ENCODE data around the gene EFHD2.
"Not testable (repeated sequence)": the region's sequence is repeated elsewhere in the genome, so short reads cannot be mapped to it uniquely, and the experiment has no call there.

Gene EFHD2

GRCh38 chr1:15427280-15427666 is 17.6 kb downstream of the EFHD2 start:
- H3K9ac ChIP-seq (ENCODE audit: low read depth, low read length) = no peak overlapping the region
- H3K27me3 ChIP-seq (ENCODE audit: control insufficient read depth, insufficient read depth, low read length) = no peaks in the 10 kb centered on the region
- no peaks in the 10 kb centered on the region for H3K9me3 ChIP-seq (replicated peaks; ENCODE audit: low read length)
- H3K4me1 ChIP-seq (ENCODE audit: control insufficient read depth, insufficient read depth, low read length) = peaks cover 29% of the 10 kb centered on the region
- peaks cover 23% of the 10 kb centered on the region for H3K36me3 ChIP-seq (ENCODE audit: insufficient read depth, low read length)
- H3K4me3 ChIP-seq (ENCODE audit: low read length) = no peak overlapping the region
- H3K4me2 ChIP-seq (ENCODE audit: low read length) = peak overlapping the region; percentile 36

- Histone ChIP-seq H3K4me1 (ENCODE audit: control insufficient read depth, insufficient read depth, low read length) (peaks cover 38% of the 10 kb centered on the region), H3K36me3 (ENCODE audit: insufficient read depth, low read length) (peaks cover 23% of the 10 kb centered on the region)
- H3K9me3 ChIP-seq (replicated peaks; ENCODE audit: low read length); H3K4me2 ChIP-seq (ENCODE audit: low read length); H3K9ac ChIP-seq (ENCODE audit: low read depth, low read length); H3K27me3 ChIP-seq (ENCODE audit: control insufficient read depth, insufficient read depth, low read length); H3K4me3 ChIP-seq (ENCODE audit: low read length): not testable (repeated sequence)
Observed at GRCh38 chr1:15428252-15428651, 18.6 kb downstream of the EFHD2 start.

- H3K9me3 ChIP-seq (replicated peaks; ENCODE audit: low read length) = no peaks in the 10 kb centered on the region
- H3K9ac ChIP-seq (ENCODE audit: low read depth, low read length) = no peak overlapping the region
- H3K4me1 ChIP-seq (ENCODE audit: control insufficient read depth, insufficient read depth, low read length) = peaks cover 42% of the 10 kb centered on the region
- H3K27me3 ChIP-seq (ENCODE audit: control insufficient read depth, insufficient read depth, low read length) = no peaks in the 10 kb centered on the region
- H3K4me2 ChIP-seq (ENCODE audit: low read length) = no peak overlapping the region
- peaks cover 23% of the 10 kb centered on the region for H3K36me3 ChIP-seq (ENCODE audit: insufficient read depth, low read length)
- H3K4me3 ChIP-seq (ENCODE audit: low read length) = no peak overlapping the region
Observed at GRCh38 chr1:15428815-15429435, 19.2 kb downstream of the EFHD2 start.

GRCh38 chr1:15429701-15430149 is 20.0 kb downstream of the EFHD2 start:
- no peak overlapping the region for H3K4me2 ChIP-seq (ENCODE audit: low read length)
- H3K4me3 ChIP-seq (ENCODE audit: low read length) = no peak overlapping the region
- H3K36me3 ChIP-seq (ENCODE audit: insufficient read depth, low read length) = peaks cover 20% of the 10 kb centered on the region

GRCh38 chr1:15430787-15431570 is 21.3 kb downstream of the EFHD2 start:
- H3K4me1 ChIP-seq (ENCODE audit: control insufficient read depth, insufficient read depth, low read length) = peaks cover 34% of the 10 kb centered on the region
- no peaks in the 10 kb centered on the region for H3K27me3 ChIP-seq (ENCODE audit: control insufficient read depth, insufficient read depth, low read length)
- no peak overlapping the region for H3K4me2 ChIP-seq (ENCODE audit: low read length)
- H3K9me3 ChIP-seq (replicated peaks; ENCODE audit: low read length) = no peaks in the 10 kb centered on the region
- H3K9ac ChIP-seq (ENCODE audit: low read depth, low read length) = no peak overlapping the region
- H3K36me3 ChIP-seq (ENCODE audit: insufficient read depth, low read length) = peaks cover 14% of the 10 kb centered on the region
- H3K4me3 ChIP-seq (ENCODE audit: low read length) = no peak overlapping the region

More at GRCh38 chr1:15429701-15430149, 20.0 kb downstream of the EFHD2 start:
- no peaks in the 10 kb centered on the region for H3K27me3 ChIP-seq (ENCODE audit: control insufficient read depth, insufficient read depth, low read length)
- H3K9me3 ChIP-seq (replicated peaks; ENCODE audit: low read length) = no peaks in the 10 kb centered on the region
- H3K4me1 ChIP-seq (ENCODE audit: control insufficient read depth, insufficient read depth, low read length) = peaks cover 42% of the 10 kb centered on the region
- no peak overlapping the region for H3K9ac ChIP-seq (ENCODE audit: low read depth, low read length)

- Histone ChIP-seq H3K4me2 (ENCODE audit: low read length) (no peak overlapping the region), H3K9me3 (replicated peaks; ENCODE audit: low read length) (no peaks in the 10 kb centered on the region), H3K27me3 (ENCODE audit: control insufficient read depth, insufficient read depth, low read length) (no peaks in the 10 kb centered on the region), H3K9ac (ENCODE audit: low read depth, low read length) (no peak overlapping the region), H3K4me3 (ENCODE audit: low read length) (no peak overlapping the region), H3K36me3 (ENCODE audit: insufficient read depth, low read length) (peaks cover 12% of the 10 kb centered on the region), H3K4me1 (ENCODE audit: control insufficient read depth, insufficient read depth, low read length) (peaks cover 28% of the 10 kb centered on the region)
Observed at GRCh38 chr1:15431571-15431948, 21.9 kb downstream of the EFHD2 start.

- H3K4me3 ChIP-seq (ENCODE audit: low read length) = no peak overlapping the region
- H3K9ac ChIP-seq (ENCODE audit: low read depth, low read length) = no peak overlapping the region
- no peaks in the 10 kb centered on the region for H3K9me3 ChIP-seq (replicated peaks; ENCODE audit: low read length)
- H3K27me3 ChIP-seq (ENCODE audit: control insufficient read depth, insufficient read depth, low read length) = no peaks in the 10 kb centered on the region
- H3K4me1 ChIP-seq (ENCODE audit: control insufficient read depth, insufficient read depth, low read length) = peaks cover 20% of the 10 kb centered on the region
- H3K4me2 ChIP-seq (ENCODE audit: low read length) = no peak overlapping the region
- peaks cover 8% of the 10 kb centered on the region for H3K36me3 ChIP-seq (ENCODE audit: insufficient read depth, low read length)
Observed at GRCh38 chr1:15432324-15432723, 22.6 kb downstream of the EFHD2 start.

- Histone ChIP-seq H3K4me1 (ENCODE audit: control insufficient read depth, insufficient read depth, low read length) (peaks cover 19% of the 10 kb centered on the region), H3K4me3 (ENCODE audit: low read length) (no peak overlapping the region), H3K36me3 (ENCODE audit: insufficient read depth, low read length) (peaks cover 6% of the 10 kb centered on the region), H3K9me3 (replicated peaks; ENCODE audit: low read length) (no peaks in the 10 kb centered on the region), H3K4me2 (ENCODE audit: low read length) (no peak overlapping the region), H3K27me3 (ENCODE audit: control insufficient read depth, insufficient read depth, low read length) (no peaks in the 10 kb centered on the region), H3K9ac (ENCODE audit: low read depth, low read length) (no peak overlapping the region)
Observed at GRCh38 chr1:15433471-15433870, 23.8 kb downstream of the EFHD2 start.

- H3K4me1 ChIP-seq (ENCODE audit: control insufficient read depth, insufficient read depth, low read length) = peaks cover 15% of the 10 kb centered on the region
- H3K9me3 ChIP-seq (replicated peaks; ENCODE audit: low read length); H3K4me2 ChIP-seq (ENCODE audit: low read length); H3K36me3 ChIP-seq (ENCODE audit: insufficient read depth, low read length); H3K9ac ChIP-seq (ENCODE audit: low read depth, low read length); H3K4me3 ChIP-seq (ENCODE audit: low read length); H3K27me3 ChIP-seq (ENCODE audit: control insufficient read depth, insufficient read depth, low read length): not testable (repeated sequence)
Observed at GRCh38 chr1:15434739-15435138, 25.1 kb downstream of the EFHD2 start.

GRCh38 chr1:15435239-15436077 is 25.8 kb downstream of the EFHD2 start:
- no peak overlapping the region for H3K4me2 ChIP-seq (ENCODE audit: low read length)
- peaks cover 4% of the 10 kb centered on the region for H3K36me3 ChIP-seq (ENCODE audit: insufficient read depth, low read length)
- H3K9me3 ChIP-seq (replicated peaks; ENCODE audit: low read length) = no peaks in the 10 kb centered on the region
- H3K9ac ChIP-seq (ENCODE audit: low read depth, low read length) = no peak overlapping the region
- H3K4me3 ChIP-seq (ENCODE audit: low read length) = no peak overlapping the region
- H3K4me1 ChIP-seq (ENCODE audit: control insufficient read depth, insufficient read depth, low read length) = peaks cover 13% of the 10 kb centered on the region
- no peaks in the 10 kb centered on the region for H3K27me3 ChIP-seq (ENCODE audit: control insufficient read depth, insufficient read depth, low read length)

- Histone ChIP-seq H3K4me2 (ENCODE audit: low read length) (no peak overlapping the region), H3K27me3 (ENCODE audit: control insufficient read depth, insufficient read depth, low read length) (peaks cover 3% of the 10 kb centered on the region), H3K4me3 (ENCODE audit: low read length) (no peak overlapping the region), H3K9ac (ENCODE audit: low read depth, low read length) (no peak overlapping the region), H3K9me3 (replicated peaks; ENCODE audit: low read length) (no peaks in the 10 kb centered on the region), H3K36me3 (ENCODE audit: insufficient read depth, low read length) (no peaks in the 10 kb centered on the region), H3K4me1 (ENCODE audit: control insufficient read depth, insufficient read depth, low read length) (peaks cover 13% of the 10 kb centered on the region)
Observed at GRCh38 chr1:15436881-15437442, 27.3 kb downstream of the EFHD2 start.

Data from skeletal muscle satellite cell (primary cell).